Measurements from ENCODE around the gene CCDC13. TPM values are rescaled to one million over a fixed set of nuclear protein-coding genes. Genes with fewer than 3 reads are reported as not detected.
"Not testable (repeated sequence)": the region's sequence is repeated elsewhere in the genome, so short reads cannot be mapped to it uniquely, and the experiment has no call there.

The CCDC13 gene
- polyA plus RNA-seq (ENCODE audit: insufficient read length in 3 of 3): 1 to 10 TPM; 2.4 to 4.0 (median 2.4) TPM

- DNase-seq (ENCODE audit: low read depth in 3 of 3, low spot score in 2 of 3): peak; percentile 89 to 96 (median 92)
Measured at GRCh38 chr3:42772670-42773408, at the start of gene CCDC13. TSS of gene CCDC13 (minus strand) at chr3:42773253. CDS start at chr3:42758345, 14,908 bp downstream.

GRCh38 chr3:42822828-42823227 lies 49.8 kb upstream of the CCDC13 start:
- no peak for DNase-seq (ENCODE audit: low read depth in 3 of 3, low spot score in 2 of 3)

GRCh38 chr3:42820746-42821051 lies 47.6 kb upstream of the CCDC13 start:
- no peak for DNase-seq (ENCODE audit: low read depth in 3 of 3, low spot score in 2 of 3)

GRCh38 chr3:42819351-42819965 lies 46.4 kb upstream of the CCDC13 start:
- no peak for DNase-seq (ENCODE audit: low read depth in 3 of 3, low spot score in 2 of 3)

GRCh38 chr3:42815826-42816225 lies 42.8 kb upstream of the CCDC13 start:
- no peak for DNase-seq (ENCODE audit: low read depth in 3 of 3, low spot score in 2 of 3)

- no peak for DNase-seq (ENCODE audit: low read depth in 3 of 3, low spot score in 2 of 3)
Measured at GRCh38 chr3:42814914-42815507, 42.0 kb upstream of the CCDC13 start.

GRCh38 chr3:42814246-42814645 lies 41.2 kb upstream of the CCDC13 start:
- no peak for DNase-seq (ENCODE audit: low read depth in 3 of 3, low spot score in 2 of 3)

- not testable (repeated sequence) for DNase-seq (ENCODE audit: low read depth in 3 of 3, low spot score in 2 of 3)
Measured at GRCh38 chr3:42811118-42811883, 38.2 kb upstream of the CCDC13 start.

- not testable (repeated sequence) for DNase-seq (ENCODE audit: low read depth in 3 of 3, low spot score in 2 of 3)
Measured at GRCh38 chr3:42810706-42811105, 37.7 kb upstream of the CCDC13 start.

- DNase-seq (ENCODE audit: low read depth in 3 of 3, low spot score in 2 of 3): no peak
Measured at GRCh38 chr3:42809202-42809601, 36.1 kb upstream of the CCDC13 start, which contains the start of gene ACKR2. TSS of gene ACKR2 (plus strand) at chr3:42809445. CDS start at chr3:42864503, 55,058 bp downstream.

- DNase-seq (ENCODE audit: low read depth in 3 of 3, low spot score in 2 of 3): no peak
Measured at GRCh38 chr3:42807929-42808328, 34.9 kb upstream of the CCDC13 start.

- peak in 1 of 3 donors; percentile 25 for DNase-seq (ENCODE audit: low read depth in 3 of 3, low spot score in 2 of 3)
Measured at GRCh38 chr3:42805141-42805821, 32.2 kb upstream of the CCDC13 start.

GRCh38 chr3:42804831-42805132 lies 31.7 kb upstream of the CCDC13 start:
- DNase-seq (ENCODE audit: low read depth in 3 of 3, low spot score in 2 of 3): no peak

- DNase-seq (ENCODE audit: low read depth in 3 of 3, low spot score in 2 of 3): peak; percentile 81 to 92 (median 86)
Measured at GRCh38 chr3:42804106-42804830, 31.2 kb upstream of the CCDC13 start, which contains the start of gene HIGD1A. TSS of gene HIGD1A (minus strand) at chr3:42804490. CDS start at chr3:42794253, 10,237 bp downstream.

GRCh38 chr3:42803414-42804105 lies 30.5 kb upstream of the CCDC13 start:
- peak in 2 of 3 donors; percentile 49 to 69 for DNase-seq (ENCODE audit: low read depth in 3 of 3, low spot score in 2 of 3)

GRCh38 chr3:42802876-42803413 lies 29.9 kb upstream of the CCDC13 start:
- DNase-seq (ENCODE audit: low read depth in 3 of 3, low spot score in 2 of 3): no peak

GRCh38 chr3:42801784-42802183 lies 28.7 kb upstream of the CCDC13 start:
- DNase-seq (ENCODE audit: low read depth in 3 of 3, low spot score in 2 of 3): no peak

GRCh38 chr3:42801048-42801620 lies 28.1 kb upstream of the CCDC13 start:
- DNase-seq (ENCODE audit: low read depth in 3 of 3, low spot score in 2 of 3): no peak

GRCh38 chr3:42800251-42800650 lies 27.2 kb upstream of the CCDC13 start:
- no peak for DNase-seq (ENCODE audit: low read depth in 3 of 3, low spot score in 2 of 3)

Measured in right renal cortex interstitium (tissue), 3 donors.